Colonic mucosa (tissue), 4 donors: ENCODE results near the gene TXNDC8. TPM values are rescaled to one million over a fixed set of nuclear protein-coding genes. Genes with fewer than 3 reads are reported as not detected.
"Not testable (repeated sequence)": the region's sequence is repeated elsewhere in the genome, so short reads cannot be mapped to it uniquely, and the experiment has no call there.

Source experiments
- DNase-seq: peaks from one replicate; pipeline ENCODE4 v3.0.0-alpha.2; 2020
- H3K27ac ChIP-seq: fragments of 200-600 bp; one replicate; pipeline ENCODE4 v1.8.0; 2021
- H3K27me3 ChIP-seq: fragments of 200-600 bp; one replicate; pipeline ENCODE4 v1.8.0; 2021
- H3K36me3 ChIP-seq: fragments of 200-600 bp; one replicate; pipeline ENCODE4 v1.8.0; 2021
- H3K4me1 ChIP-seq: fragments of 200-600 bp; one replicate; pipeline ENCODE4 v1.8.0; 2021; ENCODE audit warnings: mild to moderate bottlenecking
- H3K4me3 ChIP-seq: fragments of 200-600 bp; one replicate; pipeline ENCODE4 v1.8.0; 2021
- H3K9ac ChIP-seq, 2 donors: one replicate each; pipeline ENCODE4 v1.7.0; 2013; ENCODE audit warnings: control low read depth in 2 of 2, low read depth in 2 of 2, low read length in 2 of 2
- H3K9me3 ChIP-seq: fragments of 200-600 bp; one replicate; pipeline ENCODE4 v1.8.0; 2021
- CTCF ChIP-seq: fragments of 200-600 bp; IDR thresholded peaks from one replicate; pipeline ENCODE4 v1.8.0; 2022; ENCODE audit warnings: antibody characterized with exemption, mild to moderate bottlenecking
- intact Hi-C: fragments of 100-400 bp; cut with DNase I; formaldehyde crosslinking; loops from one replicate; pipeline ENCODE4 v1.14.1; 2022
- total RNA-seq, 2 donors: library from RNA; stranded (reverse); fragmentation: NEBNext Ultra II Directional in 1 of 2; extraction: Animal tissue kit (Norgen Biotek cat#: 25700) in 1 of 2; gene quantifications; one replicate each; pipeline ENCODE4 v1.2.1, GENCODE V29; 2021
- donor health status: healthy.
- donor health status: DM: no; HTN: no; CAD: no.
- donor health status: DM: no; HTN: no; CAD: no.

TXNDC8 gene
- total RNA-seq, 2 donors from 2014 or later = not detected

DNA sequence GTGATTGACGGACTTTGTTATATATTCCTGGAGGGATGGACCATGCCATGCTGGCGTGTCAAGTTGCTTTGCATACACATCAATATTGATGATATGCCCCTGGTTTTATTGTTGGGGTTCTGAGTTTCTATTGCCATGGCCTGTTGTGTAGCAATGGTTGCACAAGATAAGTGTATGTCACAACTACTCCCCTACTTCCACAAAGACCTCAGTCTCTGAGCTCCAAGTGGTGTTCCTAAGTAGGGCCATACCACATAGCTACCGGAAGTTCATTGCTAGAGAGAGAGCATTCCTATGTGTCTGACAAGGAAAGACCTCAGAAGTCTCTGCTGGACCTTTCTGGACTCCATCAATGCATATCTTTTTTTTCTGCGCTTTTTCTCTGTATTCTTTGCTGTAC is 19.8 kb downstream of the TXNDC8 start:
- H3K27me3 ChIP-seq = no peaks in the 10 kb centered on the region
- H3K36me3 ChIP-seq = no peaks in the 10 kb centered on the region
- no peaks in the 10 kb centered on the region for H3K9me3 ChIP-seq
- H3K4me1 ChIP-seq = no peaks in the 10 kb centered on the region
- no peak overlapping the region for H3K9ac ChIP-seq
- no peak overlapping the region for H3K4me3 ChIP-seq
- intact Hi-C loops = no loop called here
- no peak for DNase-seq
- TF ChIP-seq CTCF = no peak
- H3K27ac ChIP-seq = no peak overlapping the region

DNA sequence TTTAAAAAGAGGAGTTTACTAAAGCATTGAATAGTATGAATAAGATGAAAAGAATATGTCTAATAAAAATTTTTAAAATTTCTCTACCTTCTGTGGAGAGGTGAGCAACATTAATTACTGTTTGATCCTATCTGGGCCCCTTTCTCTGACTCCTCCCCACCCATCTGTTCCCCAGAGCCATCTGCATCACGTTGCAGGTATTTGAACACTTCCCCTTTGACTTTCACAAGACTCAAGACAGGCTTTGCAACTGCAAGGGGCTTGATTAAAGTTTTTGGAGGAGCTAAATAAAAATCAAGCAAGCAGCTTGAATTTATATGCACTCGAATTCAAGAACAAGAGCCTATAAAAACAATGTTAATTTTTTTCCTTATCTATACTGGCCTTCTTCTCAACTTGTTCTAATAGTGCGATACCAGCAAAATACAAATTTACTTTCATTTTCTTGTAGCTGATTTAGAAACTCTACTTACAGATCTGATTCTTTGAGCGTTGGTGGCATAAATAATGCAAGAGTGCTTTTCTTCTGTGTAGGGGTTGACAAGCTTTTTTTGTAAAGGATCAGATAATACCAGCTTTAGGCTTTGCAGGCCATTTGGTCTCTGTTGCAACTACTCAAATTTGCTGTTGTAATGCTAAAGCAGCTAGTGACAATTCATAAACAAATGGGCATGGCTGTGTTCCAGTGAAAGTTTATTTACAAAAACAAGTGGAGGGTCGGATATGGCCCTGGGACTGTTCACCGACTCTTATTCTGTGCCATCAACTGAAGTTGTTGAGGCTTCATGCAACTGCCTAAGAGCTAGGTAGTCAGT is 21.2 kb downstream of the TXNDC8 start:
- H3K4me3 ChIP-seq = no peak overlapping the region
- intact Hi-C loops = no loop called here
- H3K9me3 ChIP-seq = no peaks in the 10 kb centered on the region
- H3K27ac ChIP-seq = no peak overlapping the region
- no peaks in the 10 kb centered on the region for H3K27me3 ChIP-seq
- TF ChIP-seq CTCF = no peak
- H3K36me3 ChIP-seq = no peaks in the 10 kb centered on the region
- no peaks in the 10 kb centered on the region for H3K4me1 ChIP-seq
- H3K9ac ChIP-seq = no peak overlapping the region
- DNase-seq = no peak

DNA sequence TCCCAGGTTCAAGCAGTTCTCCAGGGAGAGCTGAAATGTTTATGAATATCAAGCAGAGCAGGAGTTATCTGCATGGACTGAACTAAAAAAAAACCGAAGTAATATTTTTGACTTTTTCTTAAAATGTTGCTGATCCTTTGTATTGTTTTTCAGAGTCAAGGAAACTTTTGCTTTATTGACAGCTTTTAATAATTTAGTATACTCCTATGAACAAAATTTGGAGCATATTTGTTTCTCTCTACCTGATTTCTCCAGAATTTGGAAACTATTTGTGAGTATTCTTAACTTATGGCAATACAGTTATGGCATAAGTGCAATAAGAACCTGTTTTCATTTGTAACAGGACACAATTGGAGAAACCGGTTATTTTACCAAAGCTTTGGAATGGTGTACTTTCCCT is 25.7 kb downstream of the TXNDC8 start:
- intact Hi-C loops, DNase-seq, H3K9me3 ChIP-seq: not testable (repeated sequence)

DNA sequence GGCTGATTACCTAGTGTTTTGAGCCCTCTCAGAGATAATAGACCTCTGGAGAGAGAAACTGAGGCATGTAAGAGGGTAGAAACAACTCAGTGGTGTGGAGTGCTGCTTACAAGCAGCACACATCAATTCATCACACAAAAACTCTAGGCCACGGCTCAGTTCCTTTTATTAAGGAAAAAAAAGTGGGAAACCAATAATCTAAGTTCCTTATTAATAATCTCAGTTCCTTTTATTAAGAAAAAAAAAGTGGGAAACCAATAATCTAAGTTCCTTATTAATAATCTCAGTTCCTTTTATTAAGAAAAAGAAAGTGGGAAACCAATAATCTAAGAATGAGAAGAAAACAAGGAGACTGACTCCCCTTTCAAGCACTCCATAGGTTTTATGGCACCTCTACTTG is 28.0 kb downstream of the TXNDC8 start:
- TF ChIP-seq CTCF = no peak
- no peak for DNase-seq
- intact Hi-C loops = no loop called here

More for the DNA sequence above, 25.7 kb downstream of the TXNDC8 start:
- not testable (repeated sequence) for H3K9ac ChIP-seq, H3K36me3 ChIP-seq, H3K27me3 ChIP-seq, H3K4me3 ChIP-seq, H3K4me1 ChIP-seq, H3K27ac ChIP-seq

GRCh38 chr9:110308633-110309038 is 29.0 kb downstream of the TXNDC8 start:
- DNase-seq = no peak
- intact Hi-C loops = no loop called here
- Histone ChIP-seq H3K27me3 (no peaks in the 10 kb centered on the region), H3K4me1 (no peaks in the 10 kb centered on the region), H3K9me3 (no peaks in the 10 kb centered on the region), H3K9ac (no peak overlapping the region), H3K4me3 (no peak overlapping the region), H3K36me3 (no peaks in the 10 kb centered on the region), H3K27ac (no peak overlapping the region)
- TF ChIP-seq CTCF = no peak

More for the DNA sequence above, 28.0 kb downstream of the TXNDC8 start:
- H3K27me3 ChIP-seq = no peaks in the 10 kb centered on the region
- H3K4me3 ChIP-seq = no peak overlapping the region
- H3K9me3 ChIP-seq = no peaks in the 10 kb centered on the region
- no peak overlapping the region for H3K9ac ChIP-seq
- H3K27ac ChIP-seq = no peak overlapping the region
- H3K36me3 ChIP-seq = no peaks in the 10 kb centered on the region
- no peaks in the 10 kb centered on the region for H3K4me1 ChIP-seq

GRCh38 chr9:110307191-110307590 is 30.5 kb downstream of the TXNDC8 start:
- intact Hi-C loops = no loop called here
- H3K27me3 ChIP-seq = no peaks in the 10 kb centered on the region
- no peak overlapping the region for H3K9ac ChIP-seq
- no peaks in the 10 kb centered on the region for H3K36me3 ChIP-seq
- H3K27ac ChIP-seq = no peak overlapping the region
- no peak for DNase-seq
- H3K4me3 ChIP-seq = no peak overlapping the region
- H3K4me1 ChIP-seq = no peaks in the 10 kb centered on the region
- H3K9me3 ChIP-seq = no peaks in the 10 kb centered on the region
- TF ChIP-seq CTCF = no peak
